Measurements from ENCODE around the gene DNAAF8. TPM values are rescaled to one million over a fixed set of nuclear protein-coding genes. Genes with fewer than 3 reads are reported as not detected.

The DNAAF8 gene
- total and polyA plus RNA-seq, 12 donors, result 0.30 to 3.3 (median 1.5) TPM

GRCh38 chr16:4696905-4697847 lies 37.2 kb upstream of the DNAAF8 start:
- Histone ChIP-seq H3K36me3 (replicated peaks in 1 of 2) (peaks cover 0 to 75% of the 10 kb centered on the region in 2 donors), H3K27ac (peak overlapping the region in 2 of 5 donors; percentile 44 to 56), H3K4me1 (replicated peaks in 1 of 2) (peaks cover 27 to 41% of the 10 kb centered on the region in 2 donors), H3K9me3 (replicated peaks in 1 of 3) (no peaks in the 10 kb centered on the region), H3K27me3 (no peaks in the 10 kb centered on the region), H3K4me3 (no peak overlapping the region)
- DNase-seq, result peak in 6 of 7 donors; percentile 32 to 64 (median 57)
- TF ChIP-seq CTCF (IDR thresholded peaks at IDR 0.05), result no peak
- no peak for TF ChIP-seq POLR2A (IDR thresholded peaks at IDR 0.05)
- intact Hi-C loops (cut with DNase I), result no loop called here
- 53 to 69% (median 61%) methylated on average over 19 to 33 of the region's 33 CpGs for WGBS, 4 donors

DNA sequence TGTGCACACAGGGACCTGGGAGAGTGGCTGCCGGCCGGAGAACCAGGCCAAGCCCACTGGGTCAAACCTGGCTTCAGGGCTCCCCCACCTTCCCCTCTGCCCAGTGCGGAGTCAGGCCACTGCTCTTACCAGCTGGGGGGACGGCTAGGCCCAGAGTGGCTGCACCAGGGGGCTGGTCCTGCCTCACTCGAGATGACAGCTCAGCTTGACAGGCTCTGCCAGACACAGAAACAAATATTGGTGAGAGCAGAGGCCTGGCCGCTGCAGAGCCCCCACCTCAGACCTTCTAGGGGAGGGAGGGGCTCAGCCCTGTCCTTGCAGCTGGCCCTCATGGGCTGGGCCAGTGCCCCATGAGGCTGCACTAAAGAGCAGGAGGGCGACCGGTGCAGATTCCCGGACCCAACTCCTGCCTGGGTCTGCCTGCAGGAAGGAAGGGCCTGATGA lies 36.5 kb upstream of the DNAAF8 start:
- Histone ChIP-seq H3K4me3 (no peak overlapping the region), H3K9me3 (replicated peaks in 1 of 3) (no peaks in the 10 kb centered on the region), H3K36me3 (replicated peaks in 1 of 2) (peaks cover 0 to 81% of the 10 kb centered on the region in 2 donors), H3K27me3 (no peaks in the 10 kb centered on the region), H3K4me1 (replicated peaks in 1 of 2) (peaks cover 27 to 34% of the 10 kb centered on the region in 2 donors), H3K27ac (peak overlapping the region in 2 of 5 donors; percentile 44 to 56)
- no peak for DNase-seq
- intact Hi-C loops (cut with DNase I), result no loop called here
- TF ChIP-seq CTCF (IDR thresholded peaks at IDR 0.05), result no peak
- no peak for TF ChIP-seq POLR2A (IDR thresholded peaks at IDR 0.05)
- WGBS, 4 donors, result 80 to 91% (median 87%) methylated on average over 3 to 9 of the region's 9 CpGs

GRCh38 chr16:4698321-4699045 lies 35.9 kb upstream of the DNAAF8 start:
- intact Hi-C loops (cut with DNase I), result no loop called here
- peak in 2 of 7 donors; percentile 25 to 28 for DNase-seq
- H3K36me3 ChIP-seq (replicated peaks in 1 of 2), result peaks cover 0 to 82% of the 10 kb centered on the region in 2 donors
- no peak for TF ChIP-seq CTCF (IDR thresholded peaks at IDR 0.05)
- no peak overlapping the region for H3K27ac ChIP-seq
- peaks cover 27 to 31% of the 10 kb centered on the region in 2 donors for H3K4me1 ChIP-seq (replicated peaks in 1 of 2)
- no peaks in the 10 kb centered on the region for H3K27me3 ChIP-seq
- 94 to 97% (median 95%) methylated on average over 14 to 36 of the region's 36 CpGs for WGBS, 4 donors
- H3K4me3 ChIP-seq, result no peak overlapping the region
- H3K9me3 ChIP-seq (replicated peaks in 1 of 3), result no peaks in the 10 kb centered on the region

- no peak for TF ChIP-seq POLR2A (IDR thresholded peaks at IDR 0.05)
- no peak for TF ChIP-seq CTCF (IDR thresholded peaks at IDR 0.05)
- WGBS, 4 donors, result 91 to 94% (median 93%) methylated on average over 8 to 19 of the region's 19 CpGs
- intact Hi-C loops (cut with DNase I), result no loop called here
- Histone ChIP-seq H3K9me3 (replicated peaks in 1 of 3) (no peaks in the 10 kb centered on the region), H3K4me3 (no peak overlapping the region), H3K36me3 (replicated peaks in 1 of 2) (peaks cover 0 to 88% of the 10 kb centered on the region in 2 donors), H3K27me3 (no peaks in the 10 kb centered on the region), H3K27ac (no peak overlapping the region), H3K4me1 (replicated peaks in 1 of 2) (peaks cover 26 to 31% of the 10 kb centered on the region in 2 donors)
- DNase-seq, result peak in 1 of 7 donors; percentile 15
Observed at GRCh38 chr16:4699046-4699556, 35.2 kb upstream of the DNAAF8 start.

Measured in adrenal gland (tissue), 12 donors.